Stimulated activated CD8-positive, alpha-beta memory T cell treated with anti-CD3 and anti-CD28 coated beads, Interleukin-15, amount 100 ng/mL, for 48 hours (primary cell): ENCODE results near the gene FBXO47.
"Not testable (repeated sequence)": the region's sequence is repeated elsewhere in the genome, so short reads cannot be mapped to it uniquely, and the experiment has no call there.

Experiments used
- DNase-seq, 2 donors: peaks; one replicate each; pipeline ENCODE4 v3.0.0-alpha.2; 2020; ENCODE audit warnings: low read depth in 2 of 2

FBXO47 gene

DNA sequence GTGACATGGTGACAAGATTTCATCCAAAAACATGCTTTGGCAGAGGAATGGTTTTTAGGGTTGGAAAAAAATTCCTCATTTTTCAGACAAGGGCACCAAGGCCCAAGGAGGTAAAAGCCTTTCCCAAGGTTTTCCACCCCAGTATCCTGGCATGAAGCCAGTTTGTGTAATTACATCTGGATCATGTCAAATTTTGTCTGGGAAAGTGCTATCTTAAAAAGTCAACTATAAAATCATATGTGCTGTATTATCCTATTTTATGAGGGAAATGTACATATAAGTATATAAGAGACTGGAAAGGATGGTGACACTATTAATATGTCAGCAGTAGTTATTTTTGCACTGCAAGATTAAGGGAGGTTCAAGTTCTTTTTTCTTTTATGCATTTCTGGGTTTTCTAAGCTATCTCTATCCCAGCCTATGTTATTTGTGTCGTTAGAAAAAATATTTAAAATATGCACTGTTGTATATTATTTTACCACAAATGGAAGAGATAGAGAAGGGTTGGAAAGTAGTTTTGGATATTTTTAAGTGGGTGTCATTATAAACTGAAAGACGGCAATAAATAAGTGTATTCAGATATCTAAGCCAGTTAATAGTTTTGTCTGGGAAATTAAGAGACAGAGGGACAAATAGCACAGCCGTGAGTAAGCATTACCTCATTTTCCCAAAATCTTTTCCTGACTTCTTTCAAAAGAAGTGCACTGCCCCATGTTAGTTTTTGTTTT lies 13.5 kb upstream of the FBXO47 start:
- no peak for DNase-seq

- no peak for DNase-seq
These were observed 11.0 kb upstream of the FBXO47 start for GRCh38 chr17:38978180-38978579.

GRCh38 chr17:38976187-38976551 lies 9.0 kb upstream of the FBXO47 start:
- DNase-seq, result not testable (repeated sequence)

- no peak for DNase-seq
These were observed 3.6 kb upstream of the FBXO47 start for GRCh38 chr17:38970804-38971203.

DNA sequence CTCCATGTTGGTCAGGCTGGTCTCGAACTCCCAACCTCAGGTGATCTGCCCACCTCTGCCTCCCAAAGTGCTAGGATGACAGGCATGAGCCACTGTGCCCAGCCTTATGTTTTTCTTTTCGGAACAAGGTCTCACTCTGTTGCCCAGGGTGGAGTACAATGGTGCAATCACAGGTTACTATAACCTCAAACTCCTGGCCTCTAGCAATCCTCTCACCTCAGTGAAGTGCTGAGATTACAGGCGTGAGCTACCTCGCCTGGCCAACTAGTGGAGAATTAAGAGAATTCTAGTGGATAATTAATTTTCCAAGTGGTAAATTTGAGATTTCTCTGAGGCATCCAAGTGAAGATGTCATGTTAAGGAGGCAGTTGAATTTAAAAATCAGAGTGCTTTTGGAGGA lies 2.9 kb upstream of the FBXO47 start:
- DNase-seq, result no peak

GRCh38 chr17:38969281-38969680 lies 2.1 kb upstream of the FBXO47 start:
- DNase-seq, result no peak

DNA sequence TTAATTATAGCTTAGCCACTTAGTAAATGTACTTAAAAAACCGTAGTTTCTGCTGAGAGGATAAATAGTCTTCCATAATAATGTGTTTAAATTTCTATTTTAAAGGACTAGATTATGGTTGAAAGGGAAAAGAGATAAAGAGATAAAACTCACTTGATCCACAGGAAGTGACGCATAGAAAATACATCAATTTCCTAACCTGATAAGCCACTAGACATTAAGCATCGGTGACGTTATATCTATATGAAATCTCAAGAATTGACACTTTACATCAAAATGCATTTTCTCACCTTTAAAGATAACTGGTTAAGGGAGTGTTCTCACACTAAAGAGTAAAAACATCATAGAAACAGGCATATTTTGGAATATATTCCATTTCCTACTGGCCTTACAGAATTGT lies 5.8 kb downstream of the FBXO47 start:
- DNase-seq, result no peak

- DNase-seq, result no peak
These were observed 6.8 kb downstream of the FBXO47 start for GRCh38 chr17:38960402-38960801.

GRCh38 chr17:38959508-38959907 lies 7.7 kb downstream of the FBXO47 start:
- DNase-seq, result no peak

- no peak for DNase-seq
These were observed 8.4 kb downstream of the FBXO47 start for GRCh38 chr17:38958756-38959155.

GRCh38 chr17:38958326-38958725 lies 8.9 kb downstream of the FBXO47 start:
- no peak for DNase-seq

GRCh38 chr17:38953800-38954199 lies 13.4 kb downstream of the FBXO47 start:
- DNase-seq, result not testable (repeated sequence)

DNA sequence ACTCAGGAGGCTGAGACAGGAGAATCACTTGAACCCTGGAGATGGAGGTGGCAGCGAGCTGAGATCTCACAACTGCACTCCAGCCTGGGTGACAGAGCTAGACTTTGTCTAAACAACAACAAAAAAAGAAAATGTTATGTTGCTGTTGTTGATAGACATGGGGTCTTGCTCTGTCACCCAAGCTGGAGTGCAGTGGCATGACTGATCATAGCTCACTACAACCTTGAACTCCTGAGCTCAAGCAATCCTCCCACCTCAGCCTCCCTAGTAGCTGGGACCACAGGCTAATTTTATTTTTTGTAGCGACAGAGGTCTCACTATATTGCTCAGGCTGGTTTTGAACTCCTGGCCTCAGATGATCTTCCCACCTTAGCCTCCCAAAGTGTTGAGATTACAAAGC lies 20.0 kb downstream of the FBXO47 start:
- DNase-seq, result no peak

- DNase-seq, result no peak
These were observed 23.6 kb downstream of the FBXO47 start for GRCh38 chr17:38943607-38944006.

GRCh38 chr17:38942696-38943334 lies 24.4 kb downstream of the FBXO47 start:
- DNase-seq, result no peak

- no peak for DNase-seq
These were observed 26.8 kb downstream of the FBXO47 start for GRCh38 chr17:38940404-38940803.

GRCh38 chr17:38939987-38940386 lies 27.2 kb downstream of the FBXO47 start:
- no peak for DNase-seq

DNA sequence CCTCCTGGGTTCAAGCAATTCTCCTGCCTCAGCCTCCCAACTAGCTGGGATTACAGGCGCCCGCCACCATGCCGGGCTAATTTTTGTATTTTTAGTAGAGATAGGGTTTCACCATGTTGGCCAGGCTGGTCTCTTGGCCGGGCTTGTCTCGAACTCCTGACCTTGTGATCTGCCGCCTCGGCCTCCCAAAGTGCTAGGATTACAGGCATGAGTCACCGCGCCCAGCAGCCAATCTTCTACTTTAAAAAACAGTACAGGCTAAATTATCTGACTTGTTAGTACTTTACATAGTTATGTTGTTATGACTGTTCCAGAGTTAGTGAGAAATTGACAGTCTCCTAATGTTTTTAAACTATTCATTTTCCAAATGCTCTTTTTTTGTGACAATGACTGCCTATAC lies 33.2 kb downstream of the FBXO47 start:
- DNase-seq, result not testable (repeated sequence)

DNA sequence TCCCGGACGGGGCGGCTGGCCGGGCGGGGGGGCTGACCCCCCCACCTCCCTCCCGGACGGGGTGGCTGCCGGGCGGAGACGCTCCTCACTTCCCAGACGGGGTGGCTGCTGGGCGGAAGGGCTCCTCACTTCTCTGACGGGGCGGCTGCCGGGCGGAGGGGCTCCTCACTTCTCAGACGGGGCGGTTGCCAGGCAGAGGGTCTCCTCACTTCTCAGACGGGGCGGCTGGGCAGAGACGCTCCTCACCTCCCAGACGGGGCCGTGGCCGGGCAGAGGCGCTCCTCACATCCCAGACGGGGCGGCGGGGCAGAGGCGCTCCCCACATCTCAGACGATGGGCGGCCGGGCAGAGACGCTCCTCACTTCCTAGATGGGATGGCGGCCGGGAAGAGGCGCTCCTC lies 36.4 kb downstream of the FBXO47 start:
- DNase-seq, result not testable (repeated sequence)

DNA sequence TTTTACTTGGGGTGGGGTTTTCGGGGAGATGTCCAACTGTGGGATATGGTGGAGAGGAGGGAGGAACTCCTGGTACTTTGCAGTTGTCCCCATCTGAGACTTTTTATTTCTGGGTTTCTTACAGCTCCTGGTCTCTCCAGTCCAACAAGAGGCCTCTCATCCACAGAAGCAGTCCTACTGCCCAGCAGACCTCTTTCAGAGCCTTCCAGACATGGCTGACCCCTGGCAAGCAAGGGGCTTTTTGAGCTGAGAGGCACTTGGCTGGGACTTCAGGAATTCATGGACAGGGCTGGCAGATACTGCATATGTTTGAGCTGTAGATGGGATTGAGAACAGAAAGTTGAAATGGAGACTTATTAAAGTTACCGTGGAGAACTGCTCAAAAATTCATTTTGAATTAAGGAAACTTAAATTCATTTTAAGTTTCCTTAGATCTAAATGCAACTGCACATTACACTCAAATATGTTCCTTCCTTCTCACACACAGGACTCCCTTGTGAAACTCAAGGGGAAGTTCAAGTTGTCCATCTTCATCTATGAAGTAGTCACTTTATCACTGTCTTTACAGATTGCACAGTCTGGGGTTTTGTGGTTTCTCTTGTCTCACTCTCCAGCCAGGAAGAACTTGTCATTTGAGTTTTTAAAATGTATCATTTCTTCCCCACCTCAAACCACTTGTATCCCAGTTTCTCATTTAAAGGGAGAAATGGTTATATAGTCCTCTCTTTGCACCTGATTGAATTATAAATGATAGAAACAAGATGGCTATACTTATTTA lies 40.7 kb downstream of the FBXO47 start:
- no peak for DNase-seq

- peak; percentile 37 to 49 for DNase-seq
These were observed 41.8 kb downstream of the FBXO47 start, which contains the start of gene LASP1NB for GRCh38 chr17:38925263-38925995. TSS of gene LASP1NB (plus strand) at chr17:38925614.
